GM12878 (cell line): ENCODE data around the gene DTWD2. TPM values are rescaled to one million over a fixed set of nuclear protein-coding genes. Genes with fewer than 3 reads are reported as not detected.

Experiments used
- ATAC-seq: fragments of 200-7000 bp; cut with Tn5 transposase; 3 replicates; pipeline ENCODE4 v1.9.1; 2020; ENCODE audit warnings: mild to moderate bottlenecking, moderate library complexity
- Bru-seq: library from RNA; stranded (reverse); fragments of 400-500 nt; gene quantifications from one replicate; lab custom pipeline; 2021; lab: Mats Ljungman, UMichigan
- BruChase-seq, 2 experiments: library from RNA; stranded (reverse); fragments of 400-500 nt; gene quantifications; one replicate each; lab custom pipeline; 2021; lab: Mats Ljungman, UMichigan
- BruUV-seq: library from RNA; stranded (reverse); fragments of 400-500 nt; replicated peaks from 2 replicates; lab custom pipeline; 2021; lab: Mats Ljungman, UMichigan
- CTCF ChIA-PET: fragments of 300-600 bp; sonication (Branson Sonifier 250); formaldehyde crosslinking; extraction: SDS; loops from one replicate; lab custom pipeline; 2021; ENCODE audit warnings: inconsistent platforms; lab: Yijun Ruan, JAX
- POLR2A ChIA-PET: fragments of 350-600 bp; formaldehyde crosslinking; extraction: SDS; loops from one replicate; lab custom pipeline; 2021; ENCODE audit warnings: inconsistent platforms; lab: Charles Lee
- RAD21 ChIA-PET: fragments of 300-600 bp; sonication (Branson Sonifier 250); formaldehyde crosslinking; loops from one replicate; lab custom pipeline; 2023; ENCODE audit warnings: antibody characterized with exemption; ENCODE audit not compliant: unreplicated experiment; lab: Charles Lee
- SMC1A ChIA-PET: fragments of 300-600 bp; sonication (Branson Sonifier 250); formaldehyde crosslinking; loops from one replicate; lab custom pipeline; 2023; ENCODE audit not compliant: unreplicated experiment, uncharacterized antibody; lab: Charles Lee
- DNase-seq: peaks from one replicate; pipeline ENCODE4 v3.0.0-alpha.2; 2011; ENCODE audit warnings: low read depth, low spot score
- FAIRE-seq: peaks from 3 replicates; lab custom pipeline; 2011; peaks lifted over from hg19 to GRCh38; lab: Jason Lieb, UNC
- H2AFZ ChIP-seq: 2 replicates; pipeline ENCODE4 v1.6.0; 2011; ENCODE audit warnings: low read depth, low read length, control low read depth; ENCODE audit not compliant: control insufficient read depth
- H3K27ac ChIP-seq: 2 replicates; pipeline ENCODE4 v1.5.1; 2011; ENCODE audit warnings: control low read depth; ENCODE audit not compliant: control insufficient read depth, insufficient read depth
- H3K27me3 ChIP-seq, 2 experiments: replicated peaks in 1 of 2; 2 replicates each; pipeline versions ENCODE4 v1.6.0 to v1.6.1; 2011; ENCODE audit warnings: low read length in 1 of 2; ENCODE audit not compliant: control insufficient read depth in 2 of 2, insufficient read depth in 2 of 2
- H3K36me3 ChIP-seq, 2 experiments: 2 replicates each; pipeline ENCODE4 v1.5.1; 2011; ENCODE audit warnings: low read length in 1 of 2; ENCODE audit not compliant: control insufficient read depth in 2 of 2, insufficient read depth in 2 of 2
- H3K4me1 ChIP-seq: 2 replicates; pipeline ENCODE4 v1.6.1; 2011; ENCODE audit warnings: mild to moderate bottlenecking, low read length, moderate library complexity, mixed read lengths; ENCODE audit not compliant: control insufficient read depth, insufficient read depth
- H3K4me2 ChIP-seq: 2 replicates; pipeline ENCODE4 v1.6.0; 2011; ENCODE audit warnings: control low read depth; ENCODE audit not compliant: control insufficient read depth, insufficient read depth
- H3K4me3 ChIP-seq: fragments of 200-600 bp; sonication (generic); 2 replicates; pipeline ENCODE4 v1.5.1; 2016
- H3K79me2 ChIP-seq: 2 replicates; pipeline ENCODE4 v1.6.0; 2011; ENCODE audit warnings: low read length; ENCODE audit not compliant: control insufficient read depth, insufficient read depth
- H3K9ac ChIP-seq: 2 replicates; pipeline ENCODE4 v1.8.0; 2011; ENCODE audit warnings: low read length, control low read depth, mixed read lengths; ENCODE audit not compliant: control insufficient read depth, insufficient read depth
- H3K9me3 ChIP-seq: replicated peaks from 3 replicates; pipeline ENCODE4 v1.5.1; 2011; ENCODE audit warnings: mild to moderate bottlenecking, low read length; ENCODE audit not compliant: control insufficient read depth, insufficient read depth
- H4K20me1 ChIP-seq: 2 replicates; pipeline ENCODE4 v1.6.0; 2011; ENCODE audit not compliant: control insufficient read depth, insufficient read depth
- BMI1 ChIP-seq: fragments of 450-650 bp; IDR thresholded peaks from 2 replicates; pipeline ENCODE4 v1.6.1; 2016; ENCODE audit warnings: mild to moderate bottlenecking, moderate library complexity, borderline replicate concordance
- JUNB ChIP-seq: IDR thresholded peaks from 2 replicates; pipeline ENCODE4 v1.6.1; 2016; ENCODE audit warnings: antibody characterized with exemption, mild to moderate bottlenecking
- RELA ChIP-seq: fragments of 450-650 bp; IDR thresholded peaks from 2 replicates; pipeline ENCODE4 v1.8.0; 2014; ENCODE audit warnings: borderline replicate concordance; ENCODE audit not compliant: partially characterized antibody
- SIX5 ChIP-seq: IDR thresholded peaks from 2 replicates; pipeline ENCODE4 v1.6.1; 2011; ENCODE audit warnings: mild to moderate bottlenecking, low read depth, low read length, moderate library complexity; ENCODE audit not compliant: severe bottlenecking
- SMARCA5 ChIP-seq: fragments of 450-650 bp; IDR thresholded peaks from 2 replicates; pipeline ENCODE4 v1.6.1; 2017; ENCODE audit warnings: mild to moderate bottlenecking
- SRF ChIP-seq, 2 experiments: IDR thresholded peaks; 2 replicates each; pipeline ENCODE4 v1.6.1; 2011; ENCODE audit warnings: low read depth in 2 of 2, low read length in 2 of 2, mild to moderate bottlenecking in 1 of 2, moderate library complexity in 1 of 2
- STAT1 ChIP-seq: fragments of 450-650 bp; conservative IDR thresholded peaks from 2 replicates; pipeline ENCODE4 v1.6.1; 2014; ENCODE audit warnings: antibody characterized with exemption, mild to moderate bottlenecking
- whole genome bisulfite sequencing: methylation state at CpG from one replicate; pipeline ENCODE4 v1.1.6; 2016; ENCODE audit warnings: low lambda C conversion rate; ENCODE audit not compliant: insufficient replicate concordance, insufficient coverage; ENCODE audit errors: missing lambda C conversion rate; 5-methylcytosine and 5-hydroxymethylcytosine counted together
- in situ Hi-C: fragments of 300-500 bp; cut with MboI; formaldehyde crosslinking; loops from 9 replicates; pipeline ENCODE4 v1.14.3; 2018; ENCODE audit warnings: mixed read lengths
- intact Hi-C: fragments of 100-400 bp; cut with micrococcal nuclease; formaldehyde crosslinking; loops from one replicate; pipeline ENCODE4 v1.14.2; 2022; ENCODE audit not compliant: unreplicated experiment
- long read RNA-seq, 2 experiments: library from polyadenylated mRNA; unstranded; transcript quantifications; one replicate each; pipeline ENCODE4 v2.0.0, GENCODE V29; 2019 to 2020
- polyA minus RNA-seq, 3 experiments: library from RNA; depleted of rRNA, polyadenylated mRNA; stranded (reverse); fragments of >200 nt; gene quantifications; 2 replicates each; pipeline ENCODE4 v1.2.3, GENCODE V29; 2011
- polyA plus RNA-seq, 11 experiments: library from polyadenylated mRNA; depleted of rRNA in 4 of 11; unstranded in 6 of 11; stranded (reverse) in 5 of 11; fragments of >200 nt; fragmentation: Nextera tagmentation in 4 of 11; fragmentation: Illumina TruSeq in 1 of 11; extraction: Ambion mirVana in 4 of 11; extraction: Trizol in 1 of 11; gene quantifications; 1 replicate in 1 of 11; 2 replicates in 10 of 11; pipeline versions ENCODE4 v1.2.1 to v1.2.3, GENCODE V29; 2011 to 2016; ENCODE audit warnings: inconsistent platforms in 2 of 11, missing spikeins in 2 of 11, low read depth in 1 of 11
- total RNA-seq, 4 experiments: library from RNA; depleted of rRNA in 3 of 4; stranded (reverse); fragments of >200 nt in 3 of 4; fragmentation: Illumina TruSeq in 1 of 4; extraction: Trizol in 1 of 4; gene quantifications; 2 replicates each; pipeline versions ENCODE4 v1.2.1 to v1.2.3, GENCODE V29; 2013 to 2021
- TF ChIP-seq, protein P1 (sequence below): fragments of 450-650 bp; IDR thresholded peaks from 2 replicates; pipeline ENCODE4 v1.6.1; 2017; ENCODE audit warnings: low read depth, mild to moderate bottlenecking, moderate library complexity
- TF ChIP-seq, protein P2 (sequence below): fragments of 450-650 bp; IDR thresholded peaks from 2 replicates; pipeline ENCODE4 v1.6.1; 2016; ENCODE audit warnings: mild to moderate bottlenecking
- TF ChIP-seq, protein P3 (sequence below): IDR thresholded peaks from 2 replicates; pipeline ENCODE4 v1.6.1; 2011; ENCODE audit warnings: low read depth, mild to moderate bottlenecking, low read length, moderate library complexity, borderline replicate concordance; ENCODE audit errors: extremely low read depth

DTWD2 gene, protein sequence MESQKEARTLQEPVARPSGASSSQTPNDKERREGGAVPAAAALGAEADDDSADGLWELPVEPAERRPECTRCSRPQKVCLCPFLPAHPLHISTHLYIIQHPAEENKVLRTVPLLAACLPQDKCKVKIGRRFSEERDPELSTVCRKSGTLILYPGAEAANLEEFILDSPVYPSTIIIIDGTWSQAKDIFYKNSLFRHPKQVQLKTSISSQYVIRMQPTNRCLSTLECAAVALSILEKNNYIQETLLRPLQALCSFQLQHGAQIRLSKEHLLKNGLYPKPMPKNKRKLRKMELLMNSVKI
- total RNA-seq (2013; cell fraction: nucleolus; rRNA removed), result 16.0 and 18.1 TPM in 2 replicates
- 8.0 and 8.4 TPM in 2 replicates for total RNA-seq (2014; rRNA removed)
- total RNA-seq (2014; rRNA removed; fragmentation: Illumina TruSeq; extraction: Trizol), result 4.7 and 4.8 TPM in 2 replicates
- total RNA-seq (2021), result 6.3 and 6.5 TPM in 2 replicates
- polyA plus RNA-seq (2011; ENCODE audit: low read depth), result 1.1 TPM
- 5.2 and 8.0 TPM in 2 replicates for polyA plus RNA-seq (2011; rRNA removed)
- 5.3 and 6.3 TPM in 2 replicates for polyA plus RNA-seq (2011; cell fraction: cytosol; rRNA removed)
- 2.0 and 3.5 TPM in 2 replicates for polyA plus RNA-seq (2011; cell fraction: nucleus; rRNA removed)
- 1.6 and 2.3 TPM in 2 replicates for polyA plus RNA-seq (2012)
- polyA plus RNA-seq (2014; fragmentation: Illumina TruSeq; extraction: Trizol), result 4.4 TPM in 2 replicates
- 1 to 10 TPM in 1 of 2 experiments, under 1 TPM in 1; 0.93 to 1.0 TPM for polyA plus RNA-seq (2014; fragmentation: Nextera tagmentation; extraction: Ambion mirVana)
- polyA plus RNA-seq (2014; rRNA removed), result 3.5 and 5.3 TPM in 2 replicates
- 1 to 10 TPM; 5.1 to 7.3 TPM for polyA plus RNA-seq (2016; fragmentation: Nextera tagmentation; extraction: Ambion mirVana)
- polyA minus RNA-seq (2011; rRNA and poly(A)+ RNA removed), result 3.7 and 3.8 TPM in 2 replicates
- polyA minus RNA-seq (2011; cell fraction: cytosol; rRNA and poly(A)+ RNA removed), result 3.1 and 4.3 TPM in 2 replicates
- 4.2 and 7.6 TPM in 2 replicates for polyA minus RNA-seq (2011; cell fraction: nucleus; rRNA and poly(A)+ RNA removed)
- percentile 54 among the genes with signal in this experiment for Bru-seq, nascent RNA
- BruChase-seq, experiment 1, labeled RNA remaining after a 6-hour chase, result percentile 53 among the genes with signal in this experiment
- BruChase-seq, experiment 2, labeled RNA remaining after a 2-hour chase, result percentile 49 among the genes with signal in this experiment
- long read RNA-seq, experiment 1, partial matches to known transcripts, result 0 of 3 reads
- long read RNA-seq, experiment 1, other reads (novel, unspliced or antisense), result 0 of 3 reads
- long read RNA-seq, experiment 2, partial matches to known transcripts, result 0 of 2 reads
- long read RNA-seq, experiment 2, other reads (novel, unspliced or antisense), result 0 of 2 reads

DNA sequence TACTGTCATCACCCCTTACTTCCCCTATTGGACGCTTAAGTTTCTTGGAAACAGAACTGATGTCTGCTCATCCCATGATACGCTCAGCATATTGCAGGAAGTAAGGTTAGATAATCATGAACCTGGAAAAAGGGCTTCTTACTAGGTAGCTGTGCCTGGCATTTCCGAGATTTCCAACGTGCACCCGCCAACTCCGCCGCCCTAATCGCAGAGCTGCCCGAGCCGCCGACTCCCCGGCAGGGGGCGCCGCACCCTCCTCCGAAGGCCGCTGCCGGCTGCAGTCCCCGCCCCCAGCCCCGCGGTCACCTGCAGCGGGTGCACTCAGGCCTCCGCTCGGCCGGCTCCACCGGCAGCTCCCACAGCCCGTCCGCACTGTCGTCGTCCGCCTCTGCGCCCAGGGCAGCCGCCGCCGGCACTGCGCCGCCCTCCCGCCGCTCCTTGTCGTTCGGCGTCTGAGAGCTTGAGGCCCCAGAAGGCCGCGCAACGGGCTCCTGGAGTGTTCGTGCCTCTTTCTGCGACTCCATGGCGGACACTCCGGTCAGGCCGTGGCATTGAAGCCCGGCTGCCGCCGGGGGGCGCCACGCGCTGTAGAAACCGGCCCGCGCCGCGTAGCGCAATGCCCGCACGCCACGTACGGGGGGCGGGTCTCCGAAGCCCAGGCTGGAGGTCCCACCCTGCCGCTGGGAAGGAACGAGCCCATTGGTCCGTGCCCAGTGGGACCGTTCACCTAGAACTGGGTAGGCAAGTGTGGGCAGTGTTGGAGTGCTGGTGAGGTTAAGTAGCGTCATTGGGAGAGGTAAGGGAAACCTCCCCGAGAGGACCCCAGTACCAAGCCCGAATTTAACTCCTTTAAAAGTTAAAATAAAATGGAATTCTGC, at the start of gene DTWD2:
TSS of gene DTWD2 (minus strand) at position 560 of the 878 bp plus-strand sequence. CDS start at position 524, 36 bp downstream.
- H3K27ac ChIP-seq, result peak within 1 kb of the TSS; percentile 75
- peak; percentile 73 for FAIRE-seq
- intact Hi-C loops (loop anchor here (1.0 to 5.0 kb wide), 11 partner anchors 29 to 756 kb away; partner anchors contain the start of gene DMXL1), in situ Hi-C loops (loop anchor here (5.0 to 25.0 kb wide), 3 partner anchors 424 to 1474 kb away; partner anchors contain the start of gene PRR16)
- WGBS, result under 1% methylated on average over 70 of the region's 74 CpGs
- H3K27me3 ChIP-seq, result no peaks in the 10 kb centered on the region
- peak within 1 kb of the TSS; percentile 99 for H3K4me2 ChIP-seq
- H4K20me1 ChIP-seq, result no peaks in the 10 kb centered on the region
- H2AFZ ChIP-seq, result peak within 1 kb of the TSS; percentile 99
- ATAC-seq, result peak; percentile 96
- peak; percentile 81 for DNase-seq
- POLR2A ChIA-PET, result interaction anchor here (0.9 to 5.1 kb wide), 6 partner anchors 34 to 423 kb away, joined by 3 to 20 read pairs (median 4); no protein-coding TSS in a partner anchor
- SMC1A ChIA-PET, result interaction anchor here (0.8 to 7.4 kb wide), 37 partner anchors 12 to 464 kb away, joined by 3 to 86 read pairs (median 5); partner anchors contain the start of genes DMXL1 and HSD17B4
- H3K9ac ChIP-seq, result peak within 1 kb of the TSS; percentile 75
- RAD21 ChIA-PET, result interaction anchor here (0.6 to 4.0 kb wide), 38 partner anchors 19 to 482 kb away, joined by 3 to 80 read pairs (median 5); partner anchors contain the start of gene DMXL1
- peaks cover 7% of the 10 kb centered on the region; the same call in 1 of the 2 replicates for H3K4me1 ChIP-seq
- H3K36me3 ChIP-seq, result no peaks in the 10 kb centered on the region
- peaks cover 7% of the 10 kb centered on the region for H3K79me2 ChIP-seq
- H3K4me3 ChIP-seq, result peak within 1 kb of the TSS; percentile 74
- CTCF ChIA-PET, result interaction anchor here (0.7 to 6.9 kb wide), 61 partner anchors 9 to 759 kb away, joined by 3 to 112 read pairs (median 4); partner anchors contain the start of gene DMXL1
- no peaks in the 10 kb centered on the region for H3K9me3 ChIP-seq
- TSS peak; percentile 53 for BruUV-seq
- TF ChIP-seq BMI1 (no peak), SMARCA5 (peak; percentile 97), SRF (IDR thresholded peaks at IDR 0.05; ENCODE audit: low read depth in 2 of 2, low read length in 2 of 2) (0 out of 4 replicates have a peak, but pooled peaks of 1 of the 2 experiments have one; percentile 22), RELA (peak; percentile 58), STAT1 (peak; percentile 95), SIX5 (no peak), JUNB (no peak)
- TF ChIP-seq, protein P1, sequence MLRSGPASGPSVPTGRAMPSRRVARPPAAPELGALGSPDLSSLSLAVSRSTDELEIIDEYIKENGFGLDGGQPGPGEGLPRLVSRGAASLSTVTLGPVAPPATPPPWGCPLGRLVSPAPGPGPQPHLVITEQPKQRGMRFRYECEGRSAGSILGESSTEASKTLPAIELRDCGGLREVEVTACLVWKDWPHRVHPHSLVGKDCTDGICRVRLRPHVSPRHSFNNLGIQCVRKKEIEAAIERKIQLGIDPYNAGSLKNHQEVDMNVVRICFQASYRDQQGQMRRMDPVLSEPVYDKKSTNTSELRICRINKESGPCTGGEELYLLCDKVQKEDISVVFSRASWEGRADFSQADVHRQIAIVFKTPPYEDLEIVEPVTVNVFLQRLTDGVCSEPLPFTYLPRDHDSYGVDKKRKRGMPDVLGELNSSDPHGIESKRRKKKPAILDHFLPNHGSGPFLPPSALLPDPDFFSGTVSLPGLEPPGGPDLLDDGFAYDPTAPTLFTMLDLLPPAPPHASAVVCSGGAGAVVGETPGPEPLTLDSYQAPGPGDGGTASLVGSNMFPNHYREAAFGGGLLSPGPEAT, result 0 out of 2 replicates have a peak, but pooled peaks have one; percentile 9
- TF ChIP-seq, protein P2, sequence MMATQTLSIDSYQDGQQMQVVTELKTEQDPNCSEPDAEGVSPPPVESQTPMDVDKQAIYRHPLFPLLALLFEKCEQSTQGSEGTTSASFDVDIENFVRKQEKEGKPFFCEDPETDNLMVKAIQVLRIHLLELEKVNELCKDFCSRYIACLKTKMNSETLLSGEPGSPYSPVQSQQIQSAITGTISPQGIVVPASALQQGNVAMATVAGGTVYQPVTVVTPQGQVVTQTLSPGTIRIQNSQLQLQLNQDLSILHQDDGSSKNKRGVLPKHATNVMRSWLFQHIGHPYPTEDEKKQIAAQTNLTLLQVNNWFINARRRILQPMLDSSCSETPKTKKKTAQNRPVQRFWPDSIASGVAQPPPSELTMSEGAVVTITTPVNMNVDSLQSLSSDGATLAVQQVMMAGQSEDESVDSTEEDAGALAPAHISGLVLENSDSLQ, result 0 out of 2 replicates have a peak, but pooled peaks have one; percentile 8
- TF ChIP-seq, protein P3, sequence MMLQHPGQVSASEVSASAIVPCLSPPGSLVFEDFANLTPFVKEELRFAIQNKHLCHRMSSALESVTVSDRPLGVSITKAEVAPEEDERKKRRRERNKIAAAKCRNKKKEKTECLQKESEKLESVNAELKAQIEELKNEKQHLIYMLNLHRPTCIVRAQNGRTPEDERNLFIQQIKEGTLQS, result no peak
